Measurements from ENCODE around the gene NXPH4.

Gene NXPH4

GRCh38 chr12:57209916-57210315 lies 6.7 kb upstream of the NXPH4 start:
- no peak overlapping the region for H2AFZ ChIP-seq (ENCODE audit: low read length)
- peaks cover 9% of the 10 kb centered on the region for H3K4me1 ChIP-seq (ENCODE audit: insufficient read depth, low read length, poor library complexity, severe bottlenecking)
- no peaks in the 10 kb centered on the region for H3K9me3 ChIP-seq (ENCODE audit: insufficient read depth, low read depth, low read length)
- H3F3A ChIP-seq (ENCODE audit: low read depth), result no peaks in the 10 kb centered on the region
- no peak overlapping the region for H3K4me3 ChIP-seq (ENCODE audit: low read length, poor library complexity, severe bottlenecking)
- H3K9me2 ChIP-seq (replicated peaks; ENCODE audit: low read depth, low read length), result no peaks in the 10 kb centered on the region
- no peak overlapping the region for H3K9ac ChIP-seq (ENCODE audit: low read depth, low read length, poor library complexity, severe bottlenecking)
- no peaks in the 10 kb centered on the region for H3K79me2 ChIP-seq (ENCODE audit: insufficient read depth, low read length)
- TF ChIP-seq EZH2phosphoT487 (IDR thresholded peaks at IDR 0.05; ENCODE audit: borderline replicate concordance) (no peak), CTCF (conservative IDR thresholded peaks at IDR 0.05; ENCODE audit: low read length) (no peak)
- H3K4me2 ChIP-seq (ENCODE audit: low read depth, low read length, poor library complexity, severe bottlenecking), result no peak overlapping the region
- H3K36me3 ChIP-seq (ENCODE audit: insufficient read depth, low read length), result no peaks in the 10 kb centered on the region
- H4K20me1 ChIP-seq (ENCODE audit: insufficient read depth, low read length, poor library complexity, severe bottlenecking), result no peaks in the 10 kb centered on the region
- no peaks in the 10 kb centered on the region for H3K27me3 ChIP-seq (ENCODE audit: insufficient read depth, low read length, poor library complexity, severe bottlenecking)

- TF ChIP-seq CTCF (conservative IDR thresholded peaks at IDR 0.05; ENCODE audit: low read length) (no peak), EZH2phosphoT487 (IDR thresholded peaks at IDR 0.05; ENCODE audit: borderline replicate concordance) (no peak)
- Histone ChIP-seq H3K9me2 (replicated peaks; ENCODE audit: low read depth, low read length) (no peaks in the 10 kb centered on the region), H3K4me1 (ENCODE audit: insufficient read depth, low read length, poor library complexity, severe bottlenecking) (peaks cover 9% of the 10 kb centered on the region), H3K4me2 (ENCODE audit: low read depth, low read length, poor library complexity, severe bottlenecking) (no peak overlapping the region), H3K27me3 (ENCODE audit: insufficient read depth, low read length, poor library complexity, severe bottlenecking) (no peaks in the 10 kb centered on the region), H3F3A (ENCODE audit: low read depth) (no peaks in the 10 kb centered on the region), H3K36me3 (ENCODE audit: insufficient read depth, low read length) (no peaks in the 10 kb centered on the region), H3K9me3 (ENCODE audit: insufficient read depth, low read depth, low read length) (no peaks in the 10 kb centered on the region), H4K20me1 (ENCODE audit: insufficient read depth, low read length, poor library complexity, severe bottlenecking) (no peaks in the 10 kb centered on the region), H3K79me2 (ENCODE audit: insufficient read depth, low read length) (no peaks in the 10 kb centered on the region), H2AFZ (ENCODE audit: low read length) (no peak overlapping the region), H3K9ac (ENCODE audit: low read depth, low read length, poor library complexity, severe bottlenecking) (no peak overlapping the region), H3K4me3 (ENCODE audit: low read length, poor library complexity, severe bottlenecking) (no peak overlapping the region)
Observed at GRCh38 chr12:57210461-57210860, 6.1 kb upstream of the NXPH4 start.

- Histone ChIP-seq H3F3A (ENCODE audit: low read depth) (no peaks in the 10 kb centered on the region), H3K4me1 (ENCODE audit: insufficient read depth, low read length, poor library complexity, severe bottlenecking) (peaks cover 9% of the 10 kb centered on the region), H3K79me2 (ENCODE audit: insufficient read depth, low read length) (no peaks in the 10 kb centered on the region), H3K27me3 (ENCODE audit: insufficient read depth, low read length, poor library complexity, severe bottlenecking) (no peaks in the 10 kb centered on the region), H2AFZ (ENCODE audit: low read length) (no peak overlapping the region), H3K9me3 (ENCODE audit: insufficient read depth, low read depth, low read length) (no peaks in the 10 kb centered on the region), H3K9ac (ENCODE audit: low read depth, low read length, poor library complexity, severe bottlenecking) (no peak overlapping the region), H3K4me2 (ENCODE audit: low read depth, low read length, poor library complexity, severe bottlenecking) (no peak overlapping the region), H4K20me1 (ENCODE audit: insufficient read depth, low read length, poor library complexity, severe bottlenecking) (no peaks in the 10 kb centered on the region), H3K4me3 (ENCODE audit: low read length, poor library complexity, severe bottlenecking) (no peak overlapping the region), H3K9me2 (replicated peaks; ENCODE audit: low read depth, low read length) (no peaks in the 10 kb centered on the region), H3K36me3 (ENCODE audit: insufficient read depth, low read length) (no peaks in the 10 kb centered on the region)
- no peak for TF ChIP-seq CTCF (conservative IDR thresholded peaks at IDR 0.05; ENCODE audit: low read length)
- no peak for TF ChIP-seq EZH2phosphoT487 (IDR thresholded peaks at IDR 0.05; ENCODE audit: borderline replicate concordance)
Observed at GRCh38 chr12:57210926-57211692, 5.5 kb upstream of the NXPH4 start.
